SU-DHL-6 (cell line): Measurements from ENCODE around the gene MALRD1.

Source experiments
- H2AFZ ChIP-seq: fragments of 200-600 bp; sonication (generic); 2 replicates; pipeline ENCODE4 v1.6.1; 2014; ENCODE audit warnings: low read depth, mild to moderate bottlenecking, moderate library complexity, mixed read lengths, antibody characterized with exemption, low read length; ENCODE audit not compliant: severe bottlenecking
- H3F3A ChIP-seq: fragments of 200-600 bp; shearing (Covaris generic); 2 replicates; pipeline ENCODE4 v1.6.0; 2016; ENCODE audit warnings: antibody characterized with exemption, mild to moderate bottlenecking; ENCODE audit not compliant: insufficient read depth
- H3K27ac ChIP-seq: fragments of 200-600 bp; sonication (generic); 2 replicates; pipeline ENCODE4 v1.5.1; 2016; ENCODE audit warnings: low read depth, mild to moderate bottlenecking, low read length, moderate library complexity, mixed read lengths
- H3K27me3 ChIP-seq: fragments of 200-600 bp; sonication (generic), shearing (Covaris generic); 2 replicates; pipeline ENCODE4 v1.6.0; 2014; ENCODE audit warnings: mild to moderate bottlenecking, low read length
- H3K36me3 ChIP-seq: fragments of 200-600 bp; sonication (generic); 2 replicates; pipeline ENCODE4 v1.6.1; 2014; ENCODE audit warnings: mild to moderate bottlenecking, low read length, mixed read lengths
- H3K4me2 ChIP-seq: fragments of 300-600, 200-600 bp; shearing (Covaris generic), sonication (generic); 2 replicates; pipeline ENCODE4 v1.6.0; 2014; ENCODE audit warnings: low read length, low read depth, mild to moderate bottlenecking; ENCODE audit not compliant: poor library complexity, severe bottlenecking
- H3K4me3 ChIP-seq: fragments of 200-600 bp; sonication (generic); 2 replicates; pipeline ENCODE4 v1.5.1; 2014; ENCODE audit warnings: antibody characterized with exemption, low read length, mild to moderate bottlenecking, mixed read lengths; ENCODE audit not compliant: insufficient read depth, poor library complexity, severe bottlenecking
- H3K79me2 ChIP-seq: fragments of 200-600 bp; sonication (generic); 2 replicates; pipeline ENCODE4 v1.6.1; 2014; ENCODE audit warnings: mild to moderate bottlenecking, low read length, moderate library complexity; ENCODE audit not compliant: insufficient read depth
- H3K9ac ChIP-seq: fragments of 200-600 bp; sonication (generic); 2 replicates; pipeline ENCODE4 v1.7.0; 2014; ENCODE audit warnings: mild to moderate bottlenecking, low read length
- H3K9me2 ChIP-seq: fragments of 200-600 bp; sonication (generic); replicated peaks from 2 replicates; pipeline ENCODE4 v1.6.1; 2014; ENCODE audit warnings: low read length; ENCODE audit not compliant: insufficient read depth
- H3K9me3 ChIP-seq: fragments of 200-600 bp; sonication (generic); 2 replicates; pipeline ENCODE4 v1.6.1; 2014; ENCODE audit warnings: low read length, mixed read lengths; ENCODE audit not compliant: insufficient read depth
- H4K20me1 ChIP-seq: fragments of 200-600 bp; sonication (generic); 2 replicates; pipeline ENCODE4 v1.6.1; 2014; ENCODE audit warnings: low read depth, mild to moderate bottlenecking, antibody characterized with exemption, low read length, moderate library complexity, mixed read lengths
- CTCF ChIP-seq: fragments of 200-600 bp; sonication (generic); IDR thresholded peaks from one replicate; pipeline ENCODE4 v1.5.1; 2017; ENCODE audit warnings: antibody characterized with exemption, mild to moderate bottlenecking, low read length, moderate library complexity; ENCODE audit not compliant: insufficient read depth, poor library complexity, severe bottlenecking
- EZH2phosphoT487 ChIP-seq: fragments of 200-600 bp; sonication (generic), shearing (Covaris generic); conservative IDR thresholded peaks from 2 replicates; pipeline ENCODE4 v1.6.1; 2018; ENCODE audit warnings: mild to moderate bottlenecking, antibody characterized with exemption, low read length, moderate library complexity, mixed read lengths

MALRD1 gene

GRCh38 chr10:19710600-19710999 lies 662.0 kb downstream of the MALRD1 start:
- Histone ChIP-seq H3K27me3 (no peaks in the 10 kb centered on the region), H3F3A (no peaks in the 10 kb centered on the region), H2AFZ (no peak overlapping the region), H3K36me3 (no peaks in the 10 kb centered on the region), H3K27ac (no peak overlapping the region), H4K20me1 (no peaks in the 10 kb centered on the region), H3K9ac (no peak overlapping the region), H3K79me2 (no peaks in the 10 kb centered on the region), H3K4me3 (no peak overlapping the region), H3K9me3 (no peaks in the 10 kb centered on the region), H3K4me2 (no peak overlapping the region), H3K9me2 (no peaks in the 10 kb centered on the region)
- TF ChIP-seq CTCF (no peak), EZH2phosphoT487 (no peak)

GRCh38 chr10:19713159-19713558 lies 664.6 kb downstream of the MALRD1 start:
- H3K4me3 ChIP-seq: no peak overlapping the region
- H3K27ac ChIP-seq: no peak overlapping the region
- no peak overlapping the region for H3K4me2 ChIP-seq
- no peaks in the 10 kb centered on the region for H3F3A ChIP-seq
- H4K20me1 ChIP-seq: no peaks in the 10 kb centered on the region
- no peak overlapping the region for H2AFZ ChIP-seq
- no peaks in the 10 kb centered on the region for H3K27me3 ChIP-seq
- H3K9ac ChIP-seq: no peak overlapping the region
- no peaks in the 10 kb centered on the region for H3K36me3 ChIP-seq
- H3K9me3 ChIP-seq: no peaks in the 10 kb centered on the region
- H3K9me2 ChIP-seq: no peaks in the 10 kb centered on the region
- no peaks in the 10 kb centered on the region for H3K79me2 ChIP-seq
- TF ChIP-seq EZH2phosphoT487 (no peak), CTCF (no peak)

GRCh38 chr10:19713800-19714525 lies 665.4 kb downstream of the MALRD1 start:
- Histone ChIP-seq H2AFZ (no peak overlapping the region), H3K36me3 (no peaks in the 10 kb centered on the region), H3K79me2 (no peaks in the 10 kb centered on the region), H3K27ac (no peak overlapping the region), H3K9me3 (no peaks in the 10 kb centered on the region), H3K9ac (no peak overlapping the region), H3K4me2 (no peak overlapping the region), H3K4me3 (no peak overlapping the region), H4K20me1 (no peaks in the 10 kb centered on the region), H3K27me3 (no peaks in the 10 kb centered on the region), H3K9me2 (no peaks in the 10 kb centered on the region), H3F3A (no peaks in the 10 kb centered on the region)
- TF ChIP-seq EZH2phosphoT487 (no peak), CTCF (no peak)
